Measurements from ENCODE around the gene CHRD.

Gene CHRD

DNA sequence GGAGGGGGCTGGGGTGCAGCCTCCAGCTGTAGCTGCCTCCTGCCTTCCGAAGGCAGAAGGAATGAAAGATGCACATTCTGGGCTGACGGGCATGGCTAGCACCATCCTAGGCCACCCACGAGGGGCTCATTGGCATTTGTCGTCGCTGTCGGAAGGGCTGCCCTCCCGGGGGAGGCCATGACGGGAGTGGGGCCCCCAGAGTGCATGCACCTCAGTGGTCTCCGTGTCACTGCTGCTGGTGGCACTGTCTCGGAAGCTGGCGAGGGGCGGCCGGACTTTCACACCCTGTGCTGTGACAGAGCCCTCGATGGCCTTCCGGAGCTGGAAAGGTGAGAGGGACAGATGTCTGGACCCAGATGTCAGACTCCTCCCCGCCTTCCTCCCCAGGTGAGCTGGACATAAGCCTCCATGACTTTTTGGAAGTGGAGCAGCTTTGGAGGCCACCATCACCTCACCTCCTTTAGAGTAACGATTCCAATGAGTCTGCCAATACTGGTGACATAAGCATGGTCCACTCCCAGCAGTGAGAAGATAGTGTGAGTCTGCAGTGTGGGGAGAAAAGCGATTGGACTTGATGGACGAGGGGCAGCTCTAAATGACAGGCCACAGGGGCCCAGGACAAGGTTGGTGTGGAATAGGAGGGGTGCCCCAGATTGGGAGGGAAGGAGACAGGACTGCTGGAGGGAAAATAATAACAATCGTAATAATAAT is 33.2 kb upstream of the CHRD start:
- no peak for DNase-seq (ENCODE audit: low spot score)

GRCh38 chr3:184347321-184348056 is 32.4 kb upstream of the CHRD start:
- DNase-seq (ENCODE audit: low spot score): no peak

DNA sequence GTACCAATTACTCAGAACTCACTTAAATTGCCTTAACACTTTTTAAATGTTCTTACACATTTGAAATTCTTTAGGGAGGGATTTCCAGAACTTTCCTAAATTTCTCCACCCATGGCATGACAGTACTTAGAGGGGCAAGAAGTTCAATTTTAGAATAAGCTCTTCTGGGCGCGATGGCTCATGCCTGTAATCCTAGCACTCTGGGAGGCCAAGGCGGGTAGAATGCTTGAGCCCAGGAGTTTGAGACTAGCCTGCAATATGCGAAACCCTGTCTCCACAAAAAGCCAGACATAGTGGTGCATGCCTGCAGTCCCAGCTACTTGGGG is 31.8 kb upstream of the CHRD start:
- DNase-seq (ENCODE audit: low spot score): no peak

- no peak for DNase-seq (ENCODE audit: low spot score)
Measured at GRCh38 chr3:184349563-184350470, 30.0 kb upstream of the CHRD start.

GRCh38 chr3:184350618-184351017 is 29.2 kb upstream of the CHRD start:
- no peak for DNase-seq (ENCODE audit: low spot score)

DNA sequence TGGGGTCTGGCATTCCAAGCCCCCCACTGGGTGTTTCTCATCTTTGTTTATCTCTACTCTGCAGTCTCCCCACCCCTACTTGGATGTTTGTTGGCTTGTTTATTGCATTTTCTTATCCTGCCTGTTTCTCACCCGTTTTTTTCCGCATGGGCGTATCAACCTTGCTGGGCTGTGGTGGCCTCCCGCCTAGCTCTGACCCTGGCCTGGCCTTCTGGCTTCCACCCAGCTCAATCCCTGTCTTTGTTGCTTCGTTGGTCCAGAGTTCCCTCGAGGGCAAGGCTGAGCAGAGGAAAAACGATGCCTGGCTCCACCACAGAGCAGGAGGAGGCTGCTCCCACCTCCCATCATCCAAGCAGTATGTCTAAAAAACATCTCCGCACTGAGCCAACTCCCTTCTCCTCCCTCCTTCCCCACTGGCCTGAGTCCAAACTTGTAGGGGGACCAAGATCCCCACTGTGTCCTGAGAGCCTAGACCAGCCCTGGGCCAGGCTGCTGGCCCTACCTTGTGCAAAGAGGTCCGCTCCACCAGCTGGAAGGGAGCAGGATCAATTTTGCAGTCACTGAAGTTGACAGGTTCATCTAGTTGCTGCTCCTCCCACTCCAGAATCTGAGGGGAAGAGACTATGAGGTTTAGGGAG is 28.2 kb upstream of the CHRD start:
- DNase-seq (ENCODE audit: low spot score): no peak

DNA sequence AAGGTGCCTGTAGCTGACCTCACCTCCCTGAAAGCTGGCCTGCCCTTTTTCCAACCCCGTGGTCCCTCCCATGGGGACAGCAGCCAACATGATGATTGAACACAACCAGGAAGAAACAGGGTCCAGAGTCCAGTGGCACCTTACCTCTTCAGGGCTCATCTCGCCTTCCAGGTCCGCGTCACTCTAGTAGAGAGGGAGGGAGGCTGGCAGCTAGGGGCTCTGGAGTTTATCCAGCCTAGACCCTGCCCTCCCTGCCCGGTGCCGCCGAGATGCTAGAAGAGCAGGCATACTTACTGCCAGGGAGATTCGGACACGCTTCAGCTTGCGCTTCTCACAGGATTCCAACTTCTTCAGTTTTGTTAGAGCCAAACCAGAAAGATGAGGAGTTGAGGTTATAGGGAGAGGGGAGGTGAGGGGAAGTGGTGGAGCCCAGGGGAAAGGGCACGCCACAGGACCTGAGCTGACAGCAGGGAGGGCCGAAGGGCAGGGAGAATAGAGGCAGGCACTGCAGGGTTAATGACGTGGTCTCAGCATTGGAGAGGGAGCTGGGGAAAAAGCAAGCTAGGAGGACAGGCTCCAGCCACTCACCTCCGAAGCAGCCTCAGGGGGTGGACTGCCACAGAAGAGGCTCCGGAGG is 27.6 kb upstream of the CHRD start:
- DNase-seq (ENCODE audit: low spot score): no peak

DNA sequence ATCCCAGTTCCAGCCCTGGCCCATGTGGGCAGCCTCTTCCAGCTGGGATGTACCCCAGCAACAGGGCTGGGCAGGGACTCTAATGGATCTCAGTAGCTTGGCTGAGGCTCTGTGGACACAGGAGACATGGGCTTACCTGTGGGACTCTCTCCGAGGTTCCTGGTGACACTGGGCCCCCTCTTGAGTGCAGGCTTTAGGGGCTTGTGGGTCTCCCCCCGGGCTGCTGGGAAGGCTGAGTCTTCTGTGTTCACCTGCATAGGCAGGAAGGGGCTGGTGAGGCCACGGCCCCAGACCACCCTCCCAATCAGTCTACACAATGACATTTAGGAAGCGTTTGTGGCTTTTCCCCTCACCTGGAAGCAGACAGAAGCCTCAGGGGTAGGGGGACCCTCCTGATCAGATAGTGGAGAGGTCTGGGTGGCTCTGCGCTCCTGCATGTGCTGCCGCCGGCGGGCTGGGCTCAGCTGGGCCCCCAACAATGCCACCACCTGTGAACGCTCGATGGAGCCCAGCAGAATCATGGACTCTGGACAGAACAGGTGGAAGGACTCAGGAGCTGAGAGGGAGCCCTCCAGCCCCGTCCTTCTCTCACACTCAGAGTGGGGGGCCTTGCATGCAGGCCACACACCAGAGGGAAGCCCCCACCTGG is 26.8 kb upstream of the CHRD start:
- DNase-seq (ENCODE audit: low spot score): no peak

GRCh38 chr3:184353546-184353941 is 26.3 kb upstream of the CHRD start:
- DNase-seq (ENCODE audit: low spot score): no peak

DNA sequence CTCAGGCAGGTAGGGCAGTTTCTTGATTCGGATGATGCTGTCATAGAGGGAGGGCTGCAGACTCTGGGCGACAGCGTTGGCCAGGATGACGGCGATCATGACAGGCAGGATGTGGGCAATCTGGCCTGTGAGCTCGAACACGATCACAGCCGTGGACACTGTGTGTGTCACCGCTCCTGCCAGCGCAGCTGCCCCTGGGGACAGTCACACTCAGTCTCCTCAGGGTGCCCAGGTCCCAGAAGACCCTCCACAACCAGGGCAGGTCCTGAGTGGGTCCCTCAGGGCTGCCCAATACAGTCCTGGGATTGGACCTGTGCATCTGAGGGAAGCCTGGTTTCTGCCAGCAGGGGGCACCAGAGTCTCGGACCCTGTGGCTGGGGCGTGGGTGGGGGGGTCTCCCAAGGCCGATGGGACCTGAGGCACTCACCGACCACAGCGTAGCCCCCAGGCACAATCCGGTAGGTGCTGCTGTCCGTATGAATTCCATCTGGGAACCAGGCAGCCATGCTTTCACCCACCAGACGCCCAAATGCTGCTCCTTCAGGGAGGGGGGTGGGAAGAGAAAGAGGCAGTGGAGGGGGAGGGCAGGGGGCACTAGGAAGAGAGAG is 25.6 kb upstream of the CHRD start:
- DNase-seq (ENCODE audit: low spot score): no peak

DNA sequence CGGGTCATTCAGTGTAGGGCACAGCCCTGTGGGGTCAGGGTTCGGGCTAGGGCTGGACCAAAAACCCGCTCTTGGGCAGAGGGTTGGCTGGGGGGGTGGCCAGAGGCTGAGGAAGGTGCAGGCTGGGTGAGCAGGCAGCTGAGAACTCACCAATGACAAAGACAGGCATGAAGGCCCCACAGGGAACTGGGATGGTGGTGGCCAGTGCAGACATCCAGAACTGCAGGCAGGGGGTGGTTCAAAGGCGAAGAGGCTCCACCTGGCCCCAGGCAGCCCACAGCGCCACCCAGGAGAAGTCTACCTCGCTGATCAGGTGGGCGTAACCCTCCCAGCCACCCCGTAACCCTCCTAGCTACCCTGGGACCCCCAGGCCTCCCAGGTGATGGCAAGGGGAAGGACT is 25.1 kb upstream of the CHRD start:
- no peak for DNase-seq (ENCODE audit: low spot score)

DNA sequence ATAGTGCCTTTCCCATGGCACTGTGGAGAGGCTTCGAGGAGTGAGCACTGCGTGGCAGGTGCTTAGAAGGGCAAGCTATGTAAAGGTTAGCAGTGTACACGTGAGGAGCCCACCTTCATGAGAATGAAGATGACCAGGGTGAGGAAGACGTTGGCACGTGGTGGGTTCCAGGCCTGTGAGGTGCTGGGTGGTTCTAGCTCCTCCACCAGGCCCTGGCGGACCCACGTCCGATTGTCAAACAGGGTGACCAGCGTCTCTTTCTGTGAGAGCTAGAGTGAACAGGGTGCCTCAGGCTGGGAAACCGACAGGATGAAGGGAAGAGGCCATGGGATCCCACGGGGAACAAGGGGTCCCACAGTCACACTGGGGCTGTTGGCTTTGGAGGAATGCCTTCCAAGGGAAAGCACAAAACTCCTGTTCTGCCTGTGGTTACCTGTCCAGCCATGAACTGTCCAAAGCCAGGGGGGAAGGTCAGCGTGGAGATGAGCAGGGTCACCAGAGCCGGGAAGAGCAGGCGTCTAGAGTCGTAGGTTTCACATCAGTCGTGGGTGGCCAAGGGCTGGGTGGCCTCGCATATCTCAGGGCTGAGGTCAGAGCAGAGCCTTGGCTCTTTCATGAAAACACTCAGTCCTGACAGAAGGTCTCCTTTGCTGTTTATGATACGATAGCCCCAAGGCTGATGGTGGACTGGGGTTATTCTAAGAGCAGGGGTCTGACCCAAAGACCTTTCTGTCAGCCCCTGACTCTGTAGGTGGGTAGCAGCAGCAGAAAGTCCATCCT is 24.4 kb upstream of the CHRD start:
- no peak for DNase-seq (ENCODE audit: low spot score)

DNA sequence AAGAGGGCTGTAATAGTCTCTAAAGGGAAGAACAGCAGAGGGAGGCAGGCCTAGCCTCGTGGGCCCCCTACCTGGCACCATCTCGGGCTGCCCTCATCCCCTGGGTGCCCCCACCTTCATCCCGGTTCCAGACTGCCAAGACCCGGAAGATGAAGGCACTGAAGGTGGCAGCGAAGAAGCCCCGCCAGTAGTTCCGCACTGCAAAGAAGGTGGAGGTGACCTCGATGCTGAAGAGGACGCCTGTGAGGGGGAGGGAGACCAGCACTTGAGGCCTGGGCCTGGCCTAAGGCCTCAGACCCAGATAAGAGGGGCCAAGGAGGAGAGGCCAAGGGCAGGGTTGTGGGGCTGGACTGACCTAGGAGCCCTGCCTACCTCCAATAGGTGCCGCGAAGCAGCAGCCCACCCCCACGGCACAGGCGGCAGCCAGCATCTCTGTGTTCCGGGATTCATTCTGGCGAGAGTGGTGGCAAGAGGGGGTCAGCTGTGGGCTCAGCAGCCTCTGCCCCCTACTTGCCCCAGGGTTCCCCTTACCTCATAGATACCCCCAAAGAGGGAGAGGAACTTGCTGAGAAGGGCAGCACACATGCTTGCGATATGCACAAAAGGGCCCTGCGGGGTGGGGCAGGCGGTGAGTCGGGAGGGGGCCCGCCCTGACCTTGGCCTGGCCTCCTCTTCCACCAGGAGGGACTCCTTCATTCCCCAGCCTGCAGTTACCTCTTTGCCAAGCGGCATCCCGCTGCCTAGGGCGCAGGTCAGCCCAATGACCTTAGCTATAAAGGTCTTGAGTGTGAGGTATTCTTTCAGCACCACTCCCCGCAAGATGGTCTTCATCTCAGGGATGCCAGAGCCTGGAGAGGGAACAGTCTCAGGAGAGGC is 22.4 kb upstream of the CHRD start:
- no peak for DNase-seq (ENCODE audit: low spot score)

- no peak for DNase-seq (ENCODE audit: low spot score)
Measured at GRCh38 chr3:184358124-184358767, 21.6 kb upstream of the CHRD start.

- DNase-seq (ENCODE audit: low spot score): no peak
Measured at GRCh38 chr3:184358921-184359350, 20.9 kb upstream of the CHRD start.

GRCh38 chr3:184359610-184360009 is 20.2 kb upstream of the CHRD start:
- DNase-seq (ENCODE audit: low spot score): no peak

DNA sequence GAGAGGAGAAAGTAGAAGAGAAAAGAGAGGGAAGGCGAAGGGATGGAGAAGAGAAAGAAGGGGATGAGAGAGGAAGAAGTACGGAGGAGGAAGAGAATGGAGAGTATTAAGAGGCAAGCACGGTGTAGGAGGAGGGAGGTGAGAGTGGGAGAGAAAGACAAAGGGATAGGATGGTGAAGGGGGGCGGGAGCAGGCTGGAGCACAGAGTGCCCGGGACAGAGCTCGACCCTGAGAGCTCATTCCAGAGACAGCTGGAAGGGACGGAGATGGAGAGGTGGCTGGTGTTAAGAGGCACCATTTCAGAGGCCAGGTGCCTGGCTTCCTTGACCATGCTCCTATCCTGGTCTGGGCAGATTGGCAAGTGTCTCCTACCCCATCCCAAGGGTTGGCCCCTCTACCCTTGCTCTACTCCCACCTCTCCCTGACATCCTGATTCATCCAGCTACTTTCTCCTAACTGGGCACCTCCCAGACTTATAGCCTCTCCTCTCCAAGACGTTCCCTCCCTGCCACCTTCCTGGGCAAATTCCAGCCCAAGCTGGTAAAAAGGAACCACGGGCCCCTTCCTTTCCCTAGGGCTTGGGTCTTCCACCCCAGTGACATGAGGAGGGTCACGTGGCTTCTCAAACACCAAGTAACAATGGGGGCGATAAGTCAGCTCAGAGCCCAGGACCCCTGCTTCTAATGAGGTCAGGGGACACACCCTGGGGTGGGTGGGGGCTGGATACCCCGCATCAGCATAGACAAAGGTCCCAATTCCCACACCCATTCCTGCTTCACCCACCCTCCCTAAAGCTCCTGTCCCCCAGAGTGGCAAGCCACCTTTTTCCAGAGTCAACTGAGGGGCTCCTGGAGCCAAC is 19.6 kb upstream of the CHRD start:
- DNase-seq (ENCODE audit: low spot score): no peak

All from SW480 (cell line).